ENCODE results near the gene SDCBP2. TPM values are rescaled to one million over a fixed set of nuclear protein-coding genes. Genes with fewer than 3 reads are reported as not detected.

The SDCBP2 gene
- total and polyA plus RNA-seq, 2 of the 4 experiments (the other 2 are of a cell fraction), result 0.54 to 1.3 TPM

DNA sequence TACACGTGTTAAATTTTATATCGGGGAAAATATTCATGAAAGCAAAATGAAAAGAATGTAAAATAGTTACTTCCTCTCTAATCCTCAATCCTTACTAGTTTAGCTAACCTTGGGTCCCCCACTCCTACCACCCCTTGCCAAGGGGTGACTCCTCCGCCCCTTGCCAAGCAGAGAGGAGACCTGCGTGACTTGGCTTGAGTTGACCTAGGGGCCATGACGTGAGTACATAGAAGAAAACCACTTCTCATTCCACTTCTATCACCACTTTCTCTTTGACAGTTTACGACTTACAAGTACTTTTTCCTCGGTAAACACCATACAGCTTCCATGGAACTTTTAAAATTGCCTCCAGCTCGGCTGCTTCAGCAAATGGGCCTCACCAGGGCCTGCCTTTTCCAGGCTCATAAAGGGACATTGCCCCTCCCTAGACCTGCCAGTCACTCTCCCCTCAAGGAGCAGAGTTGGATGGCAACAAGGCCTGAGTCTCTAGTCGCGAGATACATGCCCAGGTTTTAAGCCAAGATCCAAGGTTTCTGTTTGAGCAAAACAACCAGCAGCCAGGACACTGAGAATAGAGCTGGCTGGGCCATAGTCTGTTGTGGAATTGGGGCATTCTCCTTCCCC is 29.9 kb downstream of the SDCBP2 start:
- Histone ChIP-seq H2BK120ac (ENCODE audit: low read depth, low read length) (no peak overlapping the region), H2BK15ac (ENCODE audit: low read depth, low read length) (no peak overlapping the region), H4K5ac (ENCODE audit: low read depth, low read length) (no peak overlapping the region), H3K4me3 (ENCODE audit: insufficient read depth, low read depth, low read length) (no peak overlapping the region), H3K56ac (ENCODE audit: extremely low read depth, insufficient read depth, low read length) (no peak overlapping the region), H3K4ac (ENCODE audit: low read depth, low read length) (no peak overlapping the region), H4K20me1 (ENCODE audit: insufficient read depth, low read length) (peaks cover 2% of the 10 kb centered on the region; the same call in 1 of the 2 replicates), H3K79me1 (ENCODE audit: low read depth in 1 of 2, low read length in 2 of 2) (peaks cover 0 to 10% of the 10 kb centered on the region in 2 experiments; a peak in 1 of 4 replicates), H3K4me2 (ENCODE audit: low read depth, low read length) (no peak overlapping the region), H3K9ac (ENCODE audit: low read depth, low read length) (no peak overlapping the region), H3K18ac (ENCODE audit: low read depth, low read length) (no peak overlapping the region), H4K8ac (ENCODE audit: low read depth in 2 of 2, low read length in 2 of 2) (no peak overlapping the region), H4K91ac (ENCODE audit: insufficient read depth, low read depth, low read length) (no peak overlapping the region), H3K27me3 (ENCODE audit: control insufficient read depth, insufficient read depth, low read length) (no peaks in the 10 kb centered on the region), H3K4me1 (ENCODE audit: control insufficient read depth, insufficient read depth, low read length) (peaks cover 8% of the 10 kb centered on the region), H3K36me3 (ENCODE audit: control insufficient read depth, insufficient read depth, low read length) (peaks cover 4% of the 10 kb centered on the region; the same call in 1 of the 2 replicates), H3K23ac (ENCODE audit: low read depth, low read length) (no peak overlapping the region), H3K14ac (replicated peaks; ENCODE audit: low read depth, low read length) (no peak overlapping the region), H2AK5ac (ENCODE audit: low read depth, low read length) (no peak overlapping the region; the same call in 1 of the 2 replicates), H3K27ac (ENCODE audit: insufficient read depth, low read length) (no peak overlapping the region), H2AFZ (replicated peaks; ENCODE audit: low read length, poor library complexity) (no peak overlapping the region), H2AK9ac (replicated peaks; ENCODE audit: low read depth, low read length, poor library complexity) (no peak overlapping the region), H2BK20ac (ENCODE audit: low read depth, low read length) (no peak overlapping the region), H2BK5ac (ENCODE audit: low read depth, low read length, poor library complexity, severe bottlenecking) (no peak overlapping the region), H3K9me1 (ENCODE audit: insufficient read depth, low read length) (peaks cover 33% of the 10 kb centered on the region), H3K9me3 (ENCODE audit: control insufficient read depth, insufficient read depth, low read length) (no peaks in the 10 kb centered on the region)
- in situ Hi-C loops (cut with MboI; ENCODE audit: low sequenced_read_pairs) (no loop called here), dilution Hi-C loops (cut with HindIII; ENCODE audit: low sequenced_read_pairs, unreplicated experiment) (no loop called here), intact Hi-C loops (cut with micrococcal nuclease) (no loop called here)
- no TSS peak for BruUV-seq (replicated peaks)
- 73% methylated on average over 8 of the region's 10 CpGs; no CpG with 5 or more reads in 1 of the 2 experiments for WGBS, 2 experiments (ENCODE audit: extremely low coverage in 2 of 2, insufficient read length in 1 of 2)
- ChIA-PET CTCF (interaction anchor here (0.6 kb wide), 1 partner anchor 73 kb away, joined by 3 read pairs; the partner anchor contains the start of gene RAD21L1), POLR2A (ENCODE audit: unreplicated experiment) (no interaction called here)
- TF ChIP-seq, protein P1, sequence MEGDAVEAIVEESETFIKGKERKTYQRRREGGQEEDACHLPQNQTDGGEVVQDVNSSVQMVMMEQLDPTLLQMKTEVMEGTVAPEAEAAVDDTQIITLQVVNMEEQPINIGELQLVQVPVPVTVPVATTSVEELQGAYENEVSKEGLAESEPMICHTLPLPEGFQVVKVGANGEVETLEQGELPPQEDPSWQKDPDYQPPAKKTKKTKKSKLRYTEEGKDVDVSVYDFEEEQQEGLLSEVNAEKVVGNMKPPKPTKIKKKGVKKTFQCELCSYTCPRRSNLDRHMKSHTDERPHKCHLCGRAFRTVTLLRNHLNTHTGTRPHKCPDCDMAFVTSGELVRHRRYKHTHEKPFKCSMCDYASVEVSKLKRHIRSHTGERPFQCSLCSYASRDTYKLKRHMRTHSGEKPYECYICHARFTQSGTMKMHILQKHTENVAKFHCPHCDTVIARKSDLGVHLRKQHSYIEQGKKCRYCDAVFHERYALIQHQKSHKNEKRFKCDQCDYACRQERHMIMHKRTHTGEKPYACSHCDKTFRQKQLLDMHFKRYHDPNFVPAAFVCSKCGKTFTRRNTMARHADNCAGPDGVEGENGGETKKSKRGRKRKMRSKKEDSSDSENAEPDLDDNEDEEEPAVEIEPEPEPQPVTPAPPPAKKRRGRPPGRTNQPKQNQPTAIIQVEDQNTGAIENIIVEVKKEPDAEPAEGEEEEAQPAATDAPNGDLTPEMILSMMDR (conservative IDR thresholded peaks at IDR 0.05; ENCODE audit: low read depth, low read length), result no peak
- TF ChIP-seq BHLHE40 (IDR thresholded peaks at IDR 0.05; ENCODE audit: low read depth, low read length) (no peak), RFX5 (IDR thresholded peaks at IDR 0.05; ENCODE audit: low read depth, low read length) (no peak), CEBPB (IDR thresholded peaks at IDR 0.05; ENCODE audit: low read depth, low read length) (no peak)
- TF ChIP-seq, protein P2, sequence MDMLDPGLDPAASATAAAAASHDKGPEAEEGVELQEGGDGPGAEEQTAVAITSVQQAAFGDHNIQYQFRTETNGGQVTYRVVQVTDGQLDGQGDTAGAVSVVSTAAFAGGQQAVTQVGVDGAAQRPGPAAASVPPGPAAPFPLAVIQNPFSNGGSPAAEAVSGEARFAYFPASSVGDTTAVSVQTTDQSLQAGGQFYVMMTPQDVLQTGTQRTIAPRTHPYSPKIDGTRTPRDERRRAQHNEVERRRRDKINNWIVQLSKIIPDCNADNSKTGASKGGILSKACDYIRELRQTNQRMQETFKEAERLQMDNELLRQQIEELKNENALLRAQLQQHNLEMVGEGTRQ (IDR thresholded peaks at IDR 0.05; ENCODE audit: low read depth, low read length), result no peak
- DNase-seq (no peak), ATAC-seq (ENCODE audit: low read depth) (no peak)

Measured in IMR-90 (cell line).